ENCODE measurements around the gene CAAP1. TPM values are rescaled to one million over a fixed set of nuclear protein-coding genes. Genes with fewer than 3 reads are reported as not detected.
A peak's percentile ranks its signal among the peaks of the same experiment; 100 is the strongest.

The CAAP1 gene
- polyA plus RNA-seq, 3 donors: 4.0 to 9.1 (median 8.7) TPM

DNA sequence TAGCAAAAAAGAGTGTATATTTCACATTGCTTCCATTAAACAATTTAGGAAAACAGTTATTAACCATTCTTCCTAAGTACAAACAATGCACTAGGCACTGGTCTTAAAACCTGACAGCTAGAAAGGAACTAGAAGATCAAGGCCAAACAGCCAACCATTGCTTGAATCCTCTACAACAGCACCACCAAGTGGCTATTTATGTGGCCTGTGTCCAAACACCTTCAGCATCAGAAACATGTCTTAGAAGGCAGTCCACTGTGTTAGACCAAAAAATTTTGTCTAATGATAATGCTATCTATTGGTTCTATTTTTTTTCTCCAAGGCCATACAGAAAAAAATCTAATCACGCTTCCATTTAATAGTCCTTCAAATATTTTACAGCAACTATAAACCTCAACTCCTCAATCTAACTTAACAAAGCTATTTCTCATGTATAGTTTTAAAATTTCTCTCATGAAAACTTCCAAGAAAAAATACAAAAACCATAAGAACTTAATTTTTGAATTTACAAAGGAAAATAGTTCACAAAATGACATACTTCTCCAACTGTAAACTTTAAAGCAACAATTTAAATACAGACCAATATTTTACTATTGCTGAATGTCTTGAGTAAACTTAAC lies 36.1 kb downstream of the CAAP1 start:
- H4K20me1 ChIP-seq (ENCODE audit: insufficient read depth, low read length): no peaks in the 10 kb centered on the region
- H3K4me2 ChIP-seq (replicated peaks; ENCODE audit: extremely low read depth, low read length, poor library complexity, severe bottlenecking): no peak overlapping the region
- intact Hi-C loops (cut with micrococcal nuclease): no loop called here
- Mint-ChIP-seq H3K36me3 (peaks cover 28 to 43% of the 10 kb centered on the region in 2 donors), H3K27ac (no peak overlapping the region), H3K27me3 (ENCODE audit: low read depth in 3 of 3) (peaks cover 0 to 2% (median 0%) of the 10 kb centered on the region in 3 donors), H3K9me3 (peaks cover 0 to 2% (median 0%) of the 10 kb centered on the region in 7 donors), H3K4me3 (no peak overlapping the region), H3K4me1 (no peaks in the 10 kb centered on the region)
- no peak overlapping the region for H3K9ac ChIP-seq (ENCODE audit: insufficient read depth, low read length, poor library complexity, severe bottlenecking)
- no peaks in the 10 kb centered on the region for H3K27me3 ChIP-seq (ENCODE audit: control insufficient read depth in 2 of 2, insufficient read depth in 2 of 2, low read length in 2 of 2)
- TF ChIP-seq, protein P1, sequence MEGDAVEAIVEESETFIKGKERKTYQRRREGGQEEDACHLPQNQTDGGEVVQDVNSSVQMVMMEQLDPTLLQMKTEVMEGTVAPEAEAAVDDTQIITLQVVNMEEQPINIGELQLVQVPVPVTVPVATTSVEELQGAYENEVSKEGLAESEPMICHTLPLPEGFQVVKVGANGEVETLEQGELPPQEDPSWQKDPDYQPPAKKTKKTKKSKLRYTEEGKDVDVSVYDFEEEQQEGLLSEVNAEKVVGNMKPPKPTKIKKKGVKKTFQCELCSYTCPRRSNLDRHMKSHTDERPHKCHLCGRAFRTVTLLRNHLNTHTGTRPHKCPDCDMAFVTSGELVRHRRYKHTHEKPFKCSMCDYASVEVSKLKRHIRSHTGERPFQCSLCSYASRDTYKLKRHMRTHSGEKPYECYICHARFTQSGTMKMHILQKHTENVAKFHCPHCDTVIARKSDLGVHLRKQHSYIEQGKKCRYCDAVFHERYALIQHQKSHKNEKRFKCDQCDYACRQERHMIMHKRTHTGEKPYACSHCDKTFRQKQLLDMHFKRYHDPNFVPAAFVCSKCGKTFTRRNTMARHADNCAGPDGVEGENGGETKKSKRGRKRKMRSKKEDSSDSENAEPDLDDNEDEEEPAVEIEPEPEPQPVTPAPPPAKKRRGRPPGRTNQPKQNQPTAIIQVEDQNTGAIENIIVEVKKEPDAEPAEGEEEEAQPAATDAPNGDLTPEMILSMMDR (IDR thresholded peaks at IDR 0.05): peak; percentile 57
- peaks cover 29 to 69% of the 10 kb centered on the region in 2 donors for H3K36me3 ChIP-seq (replicated peaks in 1 of 2; ENCODE audit: control insufficient read depth in 1 of 2, insufficient read depth in 2 of 2, low read length in 2 of 2)
- H3K9me3 ChIP-seq (replicated peaks in 1 of 2; ENCODE audit: control insufficient read depth in 1 of 2, insufficient read depth in 1 of 2, low read length in 2 of 2): no peaks in the 10 kb centered on the region
- H3K79me2 ChIP-seq (ENCODE audit: insufficient read depth, low read length): no peaks in the 10 kb centered on the region
- no peaks in the 10 kb centered on the region for H3K4me1 ChIP-seq (ENCODE audit: control insufficient read depth in 1 of 2, insufficient read depth in 2 of 2, low read length in 2 of 2)
- no CpG with 5 or more reads among the region's 1 CpG for WGBS (ENCODE audit: insufficient coverage)
- H3K4me3 ChIP-seq (replicated peaks in 1 of 3; ENCODE audit: low read depth in 2 of 3, low read length in 3 of 3): no peak overlapping the region
- DNase-seq: peak; percentile 3 to 15 (median 9)
- H2AFZ ChIP-seq (ENCODE audit: insufficient read depth, low read depth, low read length, poor library complexity, severe bottlenecking): no peak overlapping the region
- H3K27ac ChIP-seq (ENCODE audit: low read depth in 1 of 2, low read length in 2 of 2): no peak overlapping the region

GRCh38 chr9:26850995-26851394 lies 41.6 kb downstream of the CAAP1 start:
- no peaks in the 10 kb centered on the region for H3K9me3 ChIP-seq (replicated peaks in 1 of 2; ENCODE audit: control insufficient read depth in 1 of 2, insufficient read depth in 1 of 2, low read length in 2 of 2)
- intact Hi-C loops (cut with micrococcal nuclease): no loop called here
- H3K27me3 ChIP-seq (ENCODE audit: control insufficient read depth in 2 of 2, insufficient read depth in 2 of 2, low read length in 2 of 2): no peaks in the 10 kb centered on the region
- no peaks in the 10 kb centered on the region for H3K4me1 ChIP-seq (ENCODE audit: control insufficient read depth in 1 of 2, insufficient read depth in 2 of 2, low read length in 2 of 2)
- Mint-ChIP-seq H3K27ac (no peak overlapping the region), H3K4me1 (no peaks in the 10 kb centered on the region), H3K27me3 (ENCODE audit: low read depth in 3 of 3) (no peaks in the 10 kb centered on the region), H3K4me3 (no peak overlapping the region), H3K9me3 (peaks cover 0 to 2% (median 0%) of the 10 kb centered on the region in 7 donors), H3K36me3 (peaks cover 19 to 48% of the 10 kb centered on the region in 2 donors)
- WGBS (ENCODE audit: insufficient coverage): no CpG with 5 or more reads among the region's 2 CpGs
- H3K4me3 ChIP-seq (replicated peaks in 1 of 3; ENCODE audit: low read depth in 2 of 3, low read length in 3 of 3): no peak overlapping the region
- no peak overlapping the region for H3K9ac ChIP-seq (ENCODE audit: insufficient read depth, low read length, poor library complexity, severe bottlenecking)
- H3K36me3 ChIP-seq (replicated peaks in 1 of 2; ENCODE audit: control insufficient read depth in 1 of 2, insufficient read depth in 2 of 2, low read length in 2 of 2): peaks cover 24 to 67% of the 10 kb centered on the region in 2 donors
- H3K27ac ChIP-seq (ENCODE audit: low read depth in 1 of 2, low read length in 2 of 2): no peak overlapping the region
- no peak for DNase-seq
- no peaks in the 10 kb centered on the region for H4K20me1 ChIP-seq (ENCODE audit: insufficient read depth, low read length)
- no peaks in the 10 kb centered on the region for H3K79me2 ChIP-seq (ENCODE audit: insufficient read depth, low read length)
- H2AFZ ChIP-seq (ENCODE audit: insufficient read depth, low read depth, low read length, poor library complexity, severe bottlenecking): no peak overlapping the region
- TF ChIP-seq, protein P1 (IDR thresholded peaks at IDR 0.05): no peak
- no peak overlapping the region for H3K4me2 ChIP-seq (replicated peaks; ENCODE audit: extremely low read depth, low read length, poor library complexity, severe bottlenecking)
